Measurements from ENCODE around the gene DPP4. TPM values are rescaled to one million over a fixed set of nuclear protein-coding genes. Genes with fewer than 3 reads are reported as not detected.
"Not testable (repeated sequence)": the region's sequence is repeated elsewhere in the genome, so short reads cannot be mapped to it uniquely, and the experiment has no call there.

The DPP4 gene
- total and polyA plus RNA-seq, 4 donors: 7.2 to 51.6 (median 21.3) TPM

DNA sequence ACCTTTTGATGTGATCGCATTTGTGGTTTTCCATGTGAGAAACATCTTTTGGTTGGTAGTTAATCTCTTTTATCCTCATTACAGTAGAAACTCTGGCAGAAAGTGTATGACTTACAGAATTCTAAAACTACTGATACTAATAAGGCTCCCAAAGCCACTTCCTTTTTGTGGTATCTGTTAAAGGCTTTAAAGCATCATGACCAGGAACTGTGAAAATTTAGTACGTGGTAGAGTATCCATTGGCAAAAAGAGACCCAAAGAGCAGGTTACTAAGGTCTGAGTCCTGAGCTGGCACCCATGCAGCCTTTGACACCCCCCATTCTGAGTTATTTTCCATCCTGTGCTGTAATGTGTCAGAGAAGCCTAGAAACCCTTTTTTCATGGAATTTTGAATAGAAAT, 94.5 kb downstream of the DPP4 start:
- no peak overlapping the region for H3K9ac ChIP-seq (ENCODE audit: insufficient read depth in 1 of 2, low read length in 2 of 2)
- ATAC-seq (ENCODE audit: insufficient read depth, low FRiP score) (no peak), DNase-seq (no peak)
- no peak overlapping the region for H3K4me3 ChIP-seq
- H3K4me1 ChIP-seq (ENCODE audit: control insufficient read depth in 5 of 5, insufficient read depth in 5 of 5, low read length in 5 of 5): no peaks in the 10 kb centered on the region
- no peaks in the 10 kb centered on the region for H3K9me3 ChIP-seq (ENCODE audit: control insufficient read depth in 4 of 4, insufficient read depth in 3 of 4, low read length in 3 of 4)
- no peaks in the 10 kb centered on the region for H3K36me3 ChIP-seq (ENCODE audit: control insufficient read depth in 4 of 4, insufficient read depth in 4 of 4, low read length in 4 of 4)
- no peak overlapping the region for H3K27ac ChIP-seq (ENCODE audit: low read depth in 1 of 2, low read length in 1 of 2)
- TF ChIP-seq, protein P1, sequence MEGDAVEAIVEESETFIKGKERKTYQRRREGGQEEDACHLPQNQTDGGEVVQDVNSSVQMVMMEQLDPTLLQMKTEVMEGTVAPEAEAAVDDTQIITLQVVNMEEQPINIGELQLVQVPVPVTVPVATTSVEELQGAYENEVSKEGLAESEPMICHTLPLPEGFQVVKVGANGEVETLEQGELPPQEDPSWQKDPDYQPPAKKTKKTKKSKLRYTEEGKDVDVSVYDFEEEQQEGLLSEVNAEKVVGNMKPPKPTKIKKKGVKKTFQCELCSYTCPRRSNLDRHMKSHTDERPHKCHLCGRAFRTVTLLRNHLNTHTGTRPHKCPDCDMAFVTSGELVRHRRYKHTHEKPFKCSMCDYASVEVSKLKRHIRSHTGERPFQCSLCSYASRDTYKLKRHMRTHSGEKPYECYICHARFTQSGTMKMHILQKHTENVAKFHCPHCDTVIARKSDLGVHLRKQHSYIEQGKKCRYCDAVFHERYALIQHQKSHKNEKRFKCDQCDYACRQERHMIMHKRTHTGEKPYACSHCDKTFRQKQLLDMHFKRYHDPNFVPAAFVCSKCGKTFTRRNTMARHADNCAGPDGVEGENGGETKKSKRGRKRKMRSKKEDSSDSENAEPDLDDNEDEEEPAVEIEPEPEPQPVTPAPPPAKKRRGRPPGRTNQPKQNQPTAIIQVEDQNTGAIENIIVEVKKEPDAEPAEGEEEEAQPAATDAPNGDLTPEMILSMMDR (IDR thresholded peaks at IDR 0.05; ENCODE audit: control extremely low read depth, extremely low read depth): no peak
- 32 to 57% methylated on average over 2 of the region's 2 CpGs for WGBS, 2 donors
- H3K27me3 ChIP-seq (ENCODE audit: control insufficient read depth in 3 of 3, insufficient read depth in 3 of 3, low read length in 2 of 3): no peaks in the 10 kb centered on the region

DNA sequence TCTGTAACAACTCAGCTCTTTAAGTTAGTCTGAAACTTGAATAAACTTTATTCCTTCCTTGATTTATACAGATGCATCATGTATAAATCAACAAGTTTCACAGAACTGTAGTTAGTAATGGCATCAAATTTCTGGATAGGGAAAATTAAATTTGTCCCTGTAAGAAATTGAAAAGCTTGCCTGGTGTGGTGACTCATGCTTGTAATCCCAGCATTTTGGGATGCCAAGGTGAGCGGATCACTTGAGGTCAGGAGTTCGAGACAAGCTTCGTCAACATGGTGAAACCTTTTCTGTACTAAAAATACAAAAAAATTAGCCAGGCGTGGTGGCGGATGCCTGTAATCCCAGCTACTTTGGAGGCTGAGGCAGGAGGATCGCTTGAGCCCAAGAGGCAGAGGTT, 96.1 kb downstream of the DPP4 start:
- not testable (repeated sequence) for H3K4me1 ChIP-seq (ENCODE audit: control insufficient read depth in 5 of 5, insufficient read depth in 5 of 5, low read length in 5 of 5); H3K27me3 ChIP-seq (ENCODE audit: control insufficient read depth in 3 of 3, insufficient read depth in 3 of 3, low read length in 2 of 3); H3K4me3 ChIP-seq; ATAC-seq (ENCODE audit: insufficient read depth, low FRiP score); DNase-seq; H3K9ac ChIP-seq (ENCODE audit: insufficient read depth in 1 of 2, low read length in 2 of 2); H3K36me3 ChIP-seq (ENCODE audit: control insufficient read depth in 4 of 4, insufficient read depth in 4 of 4, low read length in 4 of 4); H3K27ac ChIP-seq (ENCODE audit: low read depth in 1 of 2, low read length in 1 of 2); H3K9me3 ChIP-seq (ENCODE audit: control insufficient read depth in 4 of 4, insufficient read depth in 3 of 4, low read length in 3 of 4)
- WGBS, 2 donors: 87 to 94% methylated on average over 6 of the region's 6 CpGs

- Histone ChIP-seq H3K4me3 (no peak overlapping the region), H3K9me3 (ENCODE audit: control insufficient read depth in 4 of 4, insufficient read depth in 3 of 4, low read length in 3 of 4) (no peaks in the 10 kb centered on the region), H3K27me3 (ENCODE audit: control insufficient read depth in 3 of 3, insufficient read depth in 3 of 3, low read length in 2 of 3) (no peaks in the 10 kb centered on the region), H3K9ac (ENCODE audit: insufficient read depth in 1 of 2, low read length in 2 of 2) (no peak overlapping the region), H3K36me3 (ENCODE audit: control insufficient read depth in 4 of 4, insufficient read depth in 4 of 4, low read length in 4 of 4) (no peaks in the 10 kb centered on the region), H3K27ac (ENCODE audit: low read depth in 1 of 2, low read length in 1 of 2) (no peak overlapping the region), H3K4me1 (ENCODE audit: control insufficient read depth in 5 of 5, insufficient read depth in 5 of 5, low read length in 5 of 5) (no peaks in the 10 kb centered on the region)
- ATAC-seq (ENCODE audit: insufficient read depth, low FRiP score): no peak
- TF ChIP-seq, protein P1 (IDR thresholded peaks at IDR 0.05; ENCODE audit: control extremely low read depth, extremely low read depth): no peak
- DNase-seq: no peak
Observed at GRCh38 chr2:161976917-161977316, 97.1 kb downstream of the DPP4 start.

GRCh38 chr2:161976295-161976694, 97.7 kb downstream of the DPP4 start:
- Histone ChIP-seq H3K27me3 (ENCODE audit: control insufficient read depth in 3 of 3, insufficient read depth in 3 of 3, low read length in 2 of 3) (no peaks in the 10 kb centered on the region), H3K36me3 (ENCODE audit: control insufficient read depth in 4 of 4, insufficient read depth in 4 of 4, low read length in 4 of 4) (no peaks in the 10 kb centered on the region), H3K9ac (ENCODE audit: insufficient read depth in 1 of 2, low read length in 2 of 2) (no peak overlapping the region), H3K4me3 (no peak overlapping the region), H3K4me1 (ENCODE audit: control insufficient read depth in 5 of 5, insufficient read depth in 5 of 5, low read length in 5 of 5) (no peaks in the 10 kb centered on the region), H3K9me3 (ENCODE audit: control insufficient read depth in 4 of 4, insufficient read depth in 3 of 4, low read length in 3 of 4) (no peaks in the 10 kb centered on the region), H3K27ac (ENCODE audit: low read depth in 1 of 2, low read length in 1 of 2) (no peak overlapping the region)
- TF ChIP-seq, protein P1 (IDR thresholded peaks at IDR 0.05; ENCODE audit: control extremely low read depth, extremely low read depth): no peak
- DNase-seq: no peak
- no peak for ATAC-seq (ENCODE audit: insufficient read depth, low FRiP score)
- 33 to 74% methylated on average over 1 of the region's 1 CpG for WGBS, 2 donors

Data from lung (tissue), 12 donors.